A549 (cell line): ENCODE measurements around the gene SH2D4B. TPM values are rescaled to one million over a fixed set of nuclear protein-coding genes. Genes with fewer than 3 reads are reported as not detected.

ENCODE experiments used
- ATAC-seq, 2 experiments: fragments of 200-7000 bp in 1 of 2; fragments of >200 bp in 1 of 2; cut with Nextera tagmentation in 1 of 2; cut with Tn5 transposase in 1 of 2; 3 replicates each; pipeline versions ENCODE4 v1.8.0 to v1.9.1; 2018 to 2020; ENCODE audit warnings: mild to moderate bottlenecking in 1 of 2, moderate library complexity in 1 of 2
- CTCF ChIA-PET: fragments of 300-600 bp; sonication (Branson Sonifier 250); formaldehyde crosslinking; extraction: SDS; loops from one replicate; lab custom pipeline; 2021; ENCODE audit warnings: antibody characterized with exemption, inconsistent platforms; lab: Yijun Ruan, JAX
- POLR2A ChIA-PET: fragments of 350-600 bp; formaldehyde crosslinking; extraction: SDS; loops from one replicate; lab custom pipeline; 2021; ENCODE audit warnings: antibody characterized with exemption, inconsistent platforms; lab: Yijun Ruan, JAX
- DNase-seq, 2 experiments: peaks; one replicate each; pipeline versions ENCODE4 v3.0.0 to v3.0.0-alpha.2; 2011 to 2016; ENCODE audit warnings: low read depth in 1 of 2, low spot score in 1 of 2
- FAIRE-seq: peaks from 2 replicates; lab custom pipeline; 2011; peaks lifted over from hg19 to GRCh38; lab: Jason Lieb, UNC
- H3K27ac ChIP-seq, 2 experiments: fragments of >200 bp; sonication (Bioruptor Twin); formaldehyde crosslinking; 3 replicates each; pipeline ENCODE4 v1.5.1; 2016 to 2017
- H3K4me1 ChIP-seq: fragments of >200 bp; sonication (Bioruptor Twin); formaldehyde crosslinking; 3 replicates; pipeline ENCODE4 v1.6.1; 2016
- H3K4me2 ChIP-seq: fragments of >200 bp; sonication (Bioruptor Twin); formaldehyde crosslinking; 3 replicates; pipeline ENCODE4 v1.6.1; 2016
- H3K4me3 ChIP-seq: fragments of >200 bp; sonication (Bioruptor Twin); formaldehyde crosslinking; 3 replicates; pipeline ENCODE4 v1.5.1; 2016
- H3K9me3 ChIP-seq: fragments of >200 bp; sonication (Bioruptor Twin); formaldehyde crosslinking; 3 replicates; pipeline ENCODE4 v1.6.1; 2016
- BHLHE40 ChIP-seq: IDR thresholded peaks from 2 replicates; pipeline ENCODE4 v1.6.1; 2012; ENCODE audit warnings: low read depth, low read length, inconsistent platforms
- CHD2 ChIP-seq: fragments of 150-350 bp; IDR thresholded peaks from 2 replicates; pipeline ENCODE4 v1.6.1; 2014; ENCODE audit warnings: low read length; ENCODE audit not compliant: partially characterized antibody
- CTCF ChIP-seq: fragments of >200 bp; sonication (Bioruptor Twin); formaldehyde crosslinking; IDR thresholded peaks from 3 replicates; pipeline ENCODE4 v1.5.1; 2016
- ESRRA ChIP-seq: fragments of 150-350 bp; IDR thresholded peaks from 2 replicates; pipeline ENCODE4 v1.6.1; 2014; ENCODE audit warnings: mild to moderate bottlenecking, low read length, borderline replicate concordance
- FOSB ChIP-seq: fragments of 250-450 bp; sonication (Bioruptor Pico); IDR thresholded peaks from 2 replicates; pipeline ENCODE4 v1.5.0; 2020; ENCODE audit warnings: mild to moderate bottlenecking, moderate library complexity
- FOSL2 ChIP-seq, 2 experiments: fragments of 450-650 bp in 1 of 2; fragments of >200 bp in 1 of 2; sonication (Bioruptor Twin) in 1 of 2; formaldehyde crosslinking; IDR thresholded peaks; 2 replicates each; pipeline versions ENCODE4 v1.5.0 to v1.6.1; 2016 to 2020; ENCODE audit warnings: mild to moderate bottlenecking in 1 of 2, moderate library complexity in 1 of 2
- HDAC2 ChIP-seq: fragments of 200-600 bp; sonication (generic); IDR thresholded peaks from 2 replicates; pipeline ENCODE4 v1.6.1; 2016
- HOXB5 ChIP-seq: fragments of 250-450 bp; sonication (Bioruptor Pico); IDR thresholded peaks from 2 replicates; pipeline ENCODE4 v1.5.0; 2020; ENCODE audit warnings: mild to moderate bottlenecking, moderate library complexity
- KDM1A ChIP-seq: fragments of 200-600 bp; sonication (generic); IDR thresholded peaks from 2 replicates; pipeline ENCODE4 v1.6.1; 2016; ENCODE audit warnings: low read depth, mild to moderate bottlenecking
- MAZ ChIP-seq: fragments of 150-350 bp; IDR thresholded peaks from 2 replicates; pipeline ENCODE4 v1.6.1; 2014; ENCODE audit warnings: antibody characterized with exemption, low read depth, low read length, borderline replicate concordance
- MYC ChIP-seq: IDR thresholded peaks from 2 replicates; pipeline ENCODE4 v1.6.1; 2012; ENCODE audit warnings: mild to moderate bottlenecking, inconsistent platforms, low read length, improper control_type of control experiment, borderline replicate concordance
- POLR2A ChIP-seq: IDR thresholded peaks from 2 replicates; pipeline ENCODE4 v1.6.1; 2012; ENCODE audit warnings: mild to moderate bottlenecking, low read length
- RAD21 ChIP-seq, 2 experiments: fragments of >200 bp in 1 of 2; sonication (Bioruptor Twin) in 1 of 2; formaldehyde crosslinking in 1 of 2; IDR thresholded peaks in 1 of 2; conservative IDR thresholded peaks in 1 of 2; 2 replicates in 1 of 2; 3 replicates in 1 of 2; pipeline ENCODE4 v1.6.1; 2012 to 2018; ENCODE audit warnings: inconsistent platforms in 1 of 2
- RARB ChIP-seq: fragments of 250-450 bp; sonication (Bioruptor Pico); IDR thresholded peaks from 2 replicates; pipeline ENCODE4 v1.8.0; 2021; ENCODE audit warnings: mild to moderate bottlenecking, moderate library complexity
- REST ChIP-seq: fragments of 200-600 bp; sonication (generic); IDR thresholded peaks from 2 replicates; pipeline ENCODE4 v1.6.1; 2016; ENCODE audit warnings: antibody characterized with exemption, mild to moderate bottlenecking, moderate library complexity
- RFX5 ChIP-seq: fragments of 450-650 bp; IDR thresholded peaks from 2 replicates; pipeline ENCODE4 v1.7.1; 2014; ENCODE audit warnings: antibody characterized with exemption, mild to moderate bottlenecking, moderate library complexity
- SREBF2 ChIP-seq: fragments of 450-650 bp; IDR thresholded peaks from 2 replicates; pipeline ENCODE4 v1.6.1; 2014; ENCODE audit warnings: mild to moderate bottlenecking, moderate library complexity
- TP53 ChIP-seq: fragments of 250-450 bp; sonication (Bioruptor Pico); IDR thresholded peaks from 2 replicates; pipeline ENCODE4 v1.5.0; 2021; ENCODE audit warnings: mild to moderate bottlenecking, moderate library complexity
- ZC3H11A ChIP-seq: fragments of 450-650 bp; IDR thresholded peaks from 2 replicates; pipeline ENCODE4 v1.6.1; 2014; ENCODE audit warnings: antibody characterized with exemption, mild to moderate bottlenecking
- WGBS: methylation state at CpG from one replicate; pipeline ENCODE4 v1.1.6; 2017; ENCODE audit errors: missing lambda C conversion rate; 5-methylcytosine and 5-hydroxymethylcytosine counted together
- polyA plus RNA-seq, 4 experiments: library from polyadenylated mRNA; depleted of rRNA in 3 of 4; stranded (reverse); fragments of >200 nt; fragmentation: RNase III in 1 of 4; extraction: RNeasy Plus Mini Kit Qiagen cat#74134 plus additional on column Dnase treatment in 1 of 4; gene quantifications; 2 replicates in 3 of 4; 3 replicates in 1 of 4; pipeline ENCODE4 v1.2.3, GENCODE V29; 2011 to 2017
- TF ChIP-seq, protein P1 (sequence below): fragments of 450-650 bp; IDR thresholded peaks from 2 replicates; pipeline ENCODE4 v1.6.1; 2014; ENCODE audit warnings: antibody characterized with exemption
- TF ChIP-seq, protein P2 (sequence below): fragments of >200 bp; sonication (Bioruptor Twin); formaldehyde crosslinking; IDR thresholded peaks from 3 replicates; pipeline ENCODE4 v1.6.1; 2016

The SH2D4B gene
- polyA plus RNA-seq, 2 of the 4 experiments (the other 2 are of a cell fraction), result 0.01 to 0.12 TPM

GRCh38 chr10:80515511-80515910 is 22.2 kb upstream of the SH2D4B start:
- ChIA-PET POLR2A (no interaction called here), CTCF (interaction anchor here (0.9 to 21.6 kb wide), 4 partner anchors 9 to 55 kb away, joined by 3 to 928 read pairs (median 23); partner anchors contain the start of gene TSPAN14)
- WGBS, result 98% methylated on average over 4 of the region's 5 CpGs
- TF ChIP-seq CTCF (no peak), TP53 (CRISPR knock-in tag) (no peak), CHD2 (no peak), ESRRA (no peak), FOSL2 (IDR thresholded peaks at IDR 0.05) (no peak), FOSL2 (CRISPR knock-in tag; IDR thresholded peaks at IDR 0.05) (no peak), POLR2A (no peak), RFX5 (no peak), RARB (CRISPR knock-in tag) (no peak), SREBF2 (no peak), FOSB (CRISPR knock-in tag) (no peak), HDAC2 (no peak), REST (no peak), HOXB5 (CRISPR knock-in tag) (no peak), KDM1A (no peak), ZC3H11A (no peak), MAZ (no peak)
- TF ChIP-seq, protein P1, sequence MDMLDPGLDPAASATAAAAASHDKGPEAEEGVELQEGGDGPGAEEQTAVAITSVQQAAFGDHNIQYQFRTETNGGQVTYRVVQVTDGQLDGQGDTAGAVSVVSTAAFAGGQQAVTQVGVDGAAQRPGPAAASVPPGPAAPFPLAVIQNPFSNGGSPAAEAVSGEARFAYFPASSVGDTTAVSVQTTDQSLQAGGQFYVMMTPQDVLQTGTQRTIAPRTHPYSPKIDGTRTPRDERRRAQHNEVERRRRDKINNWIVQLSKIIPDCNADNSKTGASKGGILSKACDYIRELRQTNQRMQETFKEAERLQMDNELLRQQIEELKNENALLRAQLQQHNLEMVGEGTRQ, result no peak
- TF ChIP-seq, protein P2, sequence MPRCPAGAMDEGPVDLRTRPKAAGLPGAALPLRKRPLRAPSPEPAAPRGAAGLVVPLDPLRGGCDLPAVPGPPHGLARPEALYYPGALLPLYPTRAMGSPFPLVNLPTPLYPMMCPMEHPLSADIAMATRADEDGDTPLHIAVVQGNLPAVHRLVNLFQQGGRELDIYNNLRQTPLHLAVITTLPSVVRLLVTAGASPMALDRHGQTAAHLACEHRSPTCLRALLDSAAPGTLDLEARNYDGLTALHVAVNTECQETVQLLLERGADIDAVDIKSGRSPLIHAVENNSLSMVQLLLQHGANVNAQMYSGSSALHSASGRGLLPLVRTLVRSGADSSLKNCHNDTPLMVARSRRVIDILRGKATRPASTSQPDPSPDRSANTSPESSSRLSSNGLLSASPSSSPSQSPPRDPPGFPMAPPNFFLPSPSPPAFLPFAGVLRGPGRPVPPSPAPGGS, result no peak
- no peaks in the 10 kb centered on the region for H3K9me3 ChIP-seq
- peak overlapping the region in 1 of 2 experiments; percentile 100; a peak in 4 of 6 replicates for H3K27ac ChIP-seq
- peaks cover 45% of the 10 kb centered on the region for H3K4me1 ChIP-seq
- no peak overlapping the region for H3K4me3 ChIP-seq
- no peak for ATAC-seq
- H3K4me2 ChIP-seq, result no peak overlapping the region
- no peak for FAIRE-seq
- DNase-seq, result no peak

GRCh38 chr10:80515941-80516340 is 21.8 kb upstream of the SH2D4B start:
- no peak for FAIRE-seq
- no peak for TF ChIP-seq BHLHE40
- no peak for TF ChIP-seq KDM1A
- no peak for TF ChIP-seq MYC
- TF ChIP-seq RAD21 (conservative IDR thresholded peaks at IDR 0.05 in 1 of 2, IDR thresholded peaks at IDR 0.05 in 1 of 2), result no peak
- no peak overlapping the region for H3K4me2 ChIP-seq
- H3K9me3 ChIP-seq, result no peaks in the 10 kb centered on the region
- ChIA-PET CTCF (interaction anchor here (0.6 to 21.6 kb wide), 4 partner anchors 9 to 55 kb away, joined by 3 to 928 read pairs (median 23); partner anchors contain the start of gene TSPAN14), POLR2A (no interaction called here)
- WGBS, result 95% methylated on average over 12 of the region's 12 CpGs
- peaks cover 45% of the 10 kb centered on the region for H3K4me1 ChIP-seq
- no peak for DNase-seq
- no peak for ATAC-seq
- H3K27ac ChIP-seq, result peak overlapping the region in 1 of 2 experiments; percentile 100; a peak in 3 of 6 replicates
- H3K4me3 ChIP-seq, result no peak overlapping the region
